Measurements from ENCODE around the gene TMEM269. TPM values are rescaled to one million over a fixed set of nuclear protein-coding genes. Genes with fewer than 3 reads are reported as not detected.

TMEM269 gene
- total and polyA plus RNA-seq, 2 donors (not counting 1 experiment from before 2014, with no cell fraction given), result 0.21 to 0.47 TPM

DNA sequence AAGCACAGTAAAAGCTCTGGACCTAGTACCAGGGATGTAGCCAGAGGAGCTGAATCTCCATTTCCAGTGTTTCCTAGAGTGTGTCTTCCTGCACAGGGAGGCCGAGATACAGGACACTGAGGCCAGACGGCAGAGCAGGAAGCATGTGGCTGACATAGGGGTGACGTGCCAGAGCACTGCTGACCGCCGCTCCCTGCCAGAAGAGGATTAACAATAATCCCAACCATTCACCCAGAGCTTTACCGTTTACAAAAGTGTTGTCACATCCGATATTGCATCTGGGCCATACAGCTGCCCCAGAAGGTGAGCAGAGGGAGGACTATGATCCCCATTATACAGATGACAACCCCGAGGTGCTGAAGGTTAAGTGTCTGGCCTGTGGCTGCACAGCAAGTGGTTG lies 38.9 kb upstream of the TMEM269 start:
- Histone ChIP-seq H3K9me3 (ENCODE audit: control extremely low read depth in 1 of 3, control insufficient read depth in 2 of 3, insufficient read depth in 1 of 3, low read length in 2 of 3) (no peaks in the 10 kb centered on the region), H2AFZ (ENCODE audit: insufficient read depth, low read depth, low read length, poor library complexity, severe bottlenecking) (no peak overlapping the region), H3K9ac (ENCODE audit: low read length) (no peak overlapping the region), H3K27ac (ENCODE audit: low read length in 2 of 2) (no peak overlapping the region), H3K36me3 (replicated peaks in 1 of 2; ENCODE audit: control extremely low read depth in 1 of 2, control insufficient read depth in 1 of 2, extremely low read depth in 1 of 2, insufficient read depth in 2 of 2, low read length in 1 of 2) (peaks cover 2 to 29% of the 10 kb centered on the region in 2 experiments), H3K79me2 (ENCODE audit: control insufficient read depth, insufficient read depth, low read length) (no peaks in the 10 kb centered on the region), H4K20me1 (ENCODE audit: control insufficient read depth, insufficient read depth, low read length, poor library complexity, severe bottlenecking) (no peaks in the 10 kb centered on the region), H3K4me2 (replicated peaks; ENCODE audit: low read depth, low read length, poor library complexity, severe bottlenecking) (no peak overlapping the region), H3K4me1 (ENCODE audit: control insufficient read depth in 2 of 2, insufficient read depth in 2 of 2, low read length in 2 of 2) (no peaks in the 10 kb centered on the region), H3K27me3 (replicated peaks in 1 of 4; ENCODE audit: control extremely low read depth in 1 of 4, control insufficient read depth in 3 of 4, insufficient read depth in 4 of 4, low read length in 3 of 4) (no peaks in the 10 kb centered on the region), H3K4me3 (ENCODE audit: control extremely low read depth in 1 of 5, extremely low read depth in 1 of 5, insufficient read depth in 1 of 5, low read depth in 2 of 5, low read length in 4 of 5) (no peak overlapping the region)
- ChIA-PET POLR2A (interaction anchor here (0.7 kb wide), 1 partner anchor 21 kb away, joined by 5 read pairs; no protein-coding TSS in a partner anchor), CTCF (interaction anchor here (0.9 to 6.6 kb wide), 5 partner anchors 22 to 598 kb away, joined by 3 to 57 read pairs (median 4); no protein-coding TSS in a partner anchor)
- Mint-ChIP-seq H3K27ac (no peak overlapping the region), H3K9me3 (ENCODE audit: insufficient read depth) (peaks cover 2% of the 10 kb centered on the region), H3K27me3 (no peaks in the 10 kb centered on the region), H3K4me1 (no peaks in the 10 kb centered on the region), H3K4me3 (no peak overlapping the region)
- TF ChIP-seq EZH2 (IDR thresholded peaks at IDR 0.05; ENCODE audit: borderline replicate concordance, insufficient read depth, low read depth, low read length, poor library complexity, severe bottlenecking), result no peak
- TF ChIP-seq, protein P1, sequence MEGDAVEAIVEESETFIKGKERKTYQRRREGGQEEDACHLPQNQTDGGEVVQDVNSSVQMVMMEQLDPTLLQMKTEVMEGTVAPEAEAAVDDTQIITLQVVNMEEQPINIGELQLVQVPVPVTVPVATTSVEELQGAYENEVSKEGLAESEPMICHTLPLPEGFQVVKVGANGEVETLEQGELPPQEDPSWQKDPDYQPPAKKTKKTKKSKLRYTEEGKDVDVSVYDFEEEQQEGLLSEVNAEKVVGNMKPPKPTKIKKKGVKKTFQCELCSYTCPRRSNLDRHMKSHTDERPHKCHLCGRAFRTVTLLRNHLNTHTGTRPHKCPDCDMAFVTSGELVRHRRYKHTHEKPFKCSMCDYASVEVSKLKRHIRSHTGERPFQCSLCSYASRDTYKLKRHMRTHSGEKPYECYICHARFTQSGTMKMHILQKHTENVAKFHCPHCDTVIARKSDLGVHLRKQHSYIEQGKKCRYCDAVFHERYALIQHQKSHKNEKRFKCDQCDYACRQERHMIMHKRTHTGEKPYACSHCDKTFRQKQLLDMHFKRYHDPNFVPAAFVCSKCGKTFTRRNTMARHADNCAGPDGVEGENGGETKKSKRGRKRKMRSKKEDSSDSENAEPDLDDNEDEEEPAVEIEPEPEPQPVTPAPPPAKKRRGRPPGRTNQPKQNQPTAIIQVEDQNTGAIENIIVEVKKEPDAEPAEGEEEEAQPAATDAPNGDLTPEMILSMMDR (IDR thresholded peaks at IDR 0.05), result no peak
- DNase-seq (no peak), ATAC-seq (ENCODE audit: low read depth) (no peak)
- WGBS (ENCODE audit: insufficient coverage), result 92% methylated on average over 7 of the region's 8 CpGs
- intact Hi-C loops (cut with micrococcal nuclease), result no loop called here

DNA sequence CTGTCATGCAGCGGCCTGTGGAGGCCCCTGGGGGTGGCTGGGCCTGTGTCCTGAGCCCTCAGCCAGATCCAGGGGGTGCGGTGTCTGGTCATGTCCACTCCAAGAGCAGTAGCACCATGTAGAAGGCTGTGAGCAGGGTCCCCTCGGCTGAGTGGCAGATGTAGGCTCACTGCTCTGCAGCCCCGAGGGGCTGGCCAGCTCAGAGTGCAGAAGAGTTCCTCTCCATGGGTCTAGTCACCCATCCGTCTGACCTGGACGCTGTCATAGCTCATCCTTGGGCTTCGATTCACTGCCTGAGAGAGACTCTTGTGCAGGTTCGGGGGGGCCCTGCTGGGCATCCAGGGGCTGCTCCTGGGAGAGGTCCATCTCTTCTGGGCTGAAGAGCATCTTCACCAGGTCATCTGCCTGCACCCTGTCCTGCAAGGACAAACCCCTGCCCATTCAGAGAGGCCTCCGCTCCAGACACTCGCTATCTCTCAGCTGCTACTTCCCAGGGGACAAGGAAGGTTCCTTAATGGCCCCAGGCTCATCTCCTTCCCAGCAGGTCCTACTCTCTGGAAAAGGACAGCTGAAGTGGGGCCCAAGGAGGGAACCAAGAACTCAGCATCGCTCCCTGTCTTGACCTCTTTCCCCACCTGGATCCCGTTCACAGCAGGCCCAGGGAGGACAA lies 38.2 kb upstream of the TMEM269 start:
- Histone ChIP-seq H3K27me3 (replicated peaks in 1 of 4; ENCODE audit: control extremely low read depth in 1 of 4, control insufficient read depth in 3 of 4, insufficient read depth in 4 of 4, low read length in 3 of 4) (no peaks in the 10 kb centered on the region), H2AFZ (ENCODE audit: insufficient read depth, low read depth, low read length, poor library complexity, severe bottlenecking) (no peak overlapping the region), H3K9ac (ENCODE audit: low read length) (no peak overlapping the region), H3K4me1 (ENCODE audit: control insufficient read depth in 2 of 2, insufficient read depth in 2 of 2, low read length in 2 of 2) (no peaks in the 10 kb centered on the region), H3K4me2 (replicated peaks; ENCODE audit: low read depth, low read length, poor library complexity, severe bottlenecking) (no peak overlapping the region), H3K9me3 (ENCODE audit: control extremely low read depth in 1 of 3, control insufficient read depth in 2 of 3, insufficient read depth in 1 of 3, low read length in 2 of 3) (peaks cover 0 to under 1% (median 0%) of the 10 kb centered on the region in 3 donors), H3K4me3 (ENCODE audit: control extremely low read depth in 1 of 5, extremely low read depth in 1 of 5, insufficient read depth in 1 of 5, low read depth in 2 of 5, low read length in 4 of 5) (no peak overlapping the region), H3K27ac (ENCODE audit: low read length in 2 of 2) (no peak overlapping the region), H3K79me2 (ENCODE audit: control insufficient read depth, insufficient read depth, low read length) (no peaks in the 10 kb centered on the region), H3K36me3 (replicated peaks in 1 of 2; ENCODE audit: control extremely low read depth in 1 of 2, control insufficient read depth in 1 of 2, extremely low read depth in 1 of 2, insufficient read depth in 2 of 2, low read length in 1 of 2) (peaks cover 2 to 30% of the 10 kb centered on the region in 2 experiments), H4K20me1 (ENCODE audit: control insufficient read depth, insufficient read depth, low read length, poor library complexity, severe bottlenecking) (no peaks in the 10 kb centered on the region)
- 99% methylated on average over 10 of the region's 12 CpGs for WGBS (ENCODE audit: insufficient coverage)
- no peak for ATAC-seq (ENCODE audit: low read depth)
- CTCF ChIA-PET, result interaction anchor here (0.6 to 6.6 kb wide), 11 partner anchors 11 to 599 kb away, joined by 3 to 57 read pairs (median 4); no protein-coding TSS in a partner anchor
- H3K4me3 Mint-ChIP-seq, result no peak overlapping the region
- H3K4me1 Mint-ChIP-seq, result no peaks in the 10 kb centered on the region
- POLR2A ChIA-PET, result interaction anchor here (0.7 kb wide), 1 partner anchor 22 kb away, joined by 5 read pairs; no protein-coding TSS in a partner anchor
- TF ChIP-seq, protein P1 (IDR thresholded peaks at IDR 0.05), result no peak
- no peak for TF ChIP-seq EZH2 (IDR thresholded peaks at IDR 0.05; ENCODE audit: borderline replicate concordance, insufficient read depth, low read depth, low read length, poor library complexity, severe bottlenecking)
- intact Hi-C loops (cut with micrococcal nuclease), result loop anchor here (1.0 kb wide), 1 partner anchor 168 kb away; no protein-coding TSS in a partner anchor
- no peak overlapping the region for H3K27ac Mint-ChIP-seq
- H3K27me3 Mint-ChIP-seq, result no peaks in the 10 kb centered on the region
- peaks cover 2% of the 10 kb centered on the region for H3K9me3 Mint-ChIP-seq (ENCODE audit: insufficient read depth)
- DNase-seq, result no peak

All from B cell (primary cell).